Measurements from ENCODE around the gene IL1RL1.
A peak's percentile ranks its signal among the peaks of the same experiment; 100 is the strongest.

Gene IL1RL1

DNA sequence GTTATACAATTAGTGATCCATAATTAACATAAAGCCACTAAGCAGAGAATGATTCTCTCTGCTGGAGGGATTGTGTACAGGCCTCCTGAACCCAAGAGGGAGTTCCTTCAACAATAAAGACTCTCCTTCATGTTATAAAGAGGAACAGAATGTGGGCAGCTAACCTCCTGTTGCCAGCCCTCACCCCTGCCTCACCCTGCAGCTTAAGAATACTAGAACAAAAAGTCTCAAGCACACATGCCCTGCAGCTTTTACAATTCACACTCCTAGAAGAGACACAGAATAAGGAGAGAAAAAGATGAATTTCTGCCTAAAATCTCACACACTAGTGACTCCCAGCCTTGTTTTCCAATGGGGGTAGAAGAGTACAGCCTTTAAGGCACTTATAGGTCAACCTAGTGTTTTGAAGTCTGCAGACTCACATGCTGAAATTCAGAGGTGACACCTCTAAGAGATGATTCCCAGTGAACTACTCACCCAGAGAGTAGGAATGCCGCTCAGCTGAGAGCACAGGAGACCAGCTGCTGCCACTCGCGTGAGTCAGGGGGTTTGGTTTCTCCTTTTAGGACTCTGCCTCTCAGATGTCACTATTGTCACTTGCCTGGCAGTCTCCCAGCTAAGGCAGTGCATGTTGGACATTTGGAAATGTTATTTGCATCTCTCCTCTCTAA lies 32.5 kb upstream of the IL1RL1 start:
- no peak for DNase-seq (ENCODE audit: low read depth in 1 of 2, low spot score in 1 of 2)
- in situ Hi-C loops (cut with HindIII; ENCODE audit: low pct_unique_long_range_greater_than_20kb, low sequenced_read_pairs), result no loop called here
- no peak for TF ChIP-seq JUND (IDR thresholded peaks at IDR 0.05; ENCODE audit: low read depth)

DNA sequence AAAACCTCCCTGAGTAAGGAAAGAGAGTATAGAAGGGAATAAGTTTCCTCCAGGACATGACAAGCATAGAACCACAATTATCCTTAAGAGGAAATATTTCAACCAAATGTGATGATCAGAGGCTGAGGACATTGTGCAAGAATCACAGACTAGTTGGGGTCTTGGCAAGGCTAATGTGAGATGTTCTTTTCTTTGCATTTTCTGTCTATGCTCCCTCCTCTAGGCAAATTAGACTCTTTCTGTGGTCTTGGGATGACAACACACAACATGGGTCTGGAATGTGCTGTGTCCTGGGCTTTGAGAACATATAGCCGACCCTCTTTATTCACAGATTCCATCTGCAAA lies 32.0 kb upstream of the IL1RL1 start:
- TF ChIP-seq JUND (IDR thresholded peaks at IDR 0.05; ENCODE audit: low read depth), result no peak
- in situ Hi-C loops (cut with HindIII; ENCODE audit: low pct_unique_long_range_greater_than_20kb, low sequenced_read_pairs), result no loop called here
- no peak for DNase-seq (ENCODE audit: low read depth in 1 of 2, low spot score in 1 of 2)

DNA sequence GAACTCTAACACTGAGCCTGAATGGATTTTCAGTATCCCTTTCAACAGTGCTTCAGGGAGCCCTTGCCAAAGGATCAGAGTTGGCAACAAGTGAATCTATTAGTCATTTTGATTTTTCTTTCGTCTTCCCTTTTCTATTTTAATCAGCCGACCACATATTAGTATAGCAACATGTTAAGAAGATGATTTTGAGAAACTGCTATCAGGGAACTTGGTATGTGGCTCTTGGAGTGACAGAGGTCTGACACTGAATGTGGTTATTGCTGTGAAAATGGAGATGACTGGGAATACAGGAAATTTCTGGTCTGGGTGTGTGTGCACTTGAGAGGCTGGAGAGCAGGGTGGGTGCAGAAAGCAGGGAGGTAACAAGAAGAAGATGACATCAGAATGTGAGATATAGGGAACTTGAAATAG lies 28.7 kb upstream of the IL1RL1 start:
- no peak for DNase-seq (ENCODE audit: low read depth in 1 of 2, low spot score in 1 of 2)
- in situ Hi-C loops (cut with HindIII; ENCODE audit: low pct_unique_long_range_greater_than_20kb, low sequenced_read_pairs), result no loop called here
- no peak for TF ChIP-seq JUND (IDR thresholded peaks at IDR 0.05; ENCODE audit: low read depth)

DNA sequence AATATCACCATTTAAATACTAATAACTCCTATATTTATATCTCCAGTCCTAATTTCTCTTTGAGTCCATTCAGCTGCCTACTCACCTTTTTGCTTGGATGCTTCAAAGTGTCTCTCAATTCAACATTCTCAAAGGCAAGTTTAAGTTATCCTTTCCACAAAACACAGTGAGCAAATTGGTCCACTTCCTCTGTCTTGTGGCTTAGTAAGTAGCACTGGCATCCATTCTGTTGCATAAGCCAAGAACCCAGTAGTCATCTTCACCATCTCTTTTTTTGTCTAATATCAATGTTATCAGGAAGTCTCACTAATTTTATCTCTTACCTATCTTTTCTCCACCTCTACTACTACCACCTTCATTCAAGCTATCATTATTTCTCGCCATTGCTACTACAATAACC lies 27.4 kb upstream of the IL1RL1 start:
- in situ Hi-C loops (cut with HindIII; ENCODE audit: low pct_unique_long_range_greater_than_20kb, low sequenced_read_pairs), result no loop called here
- DNase-seq (ENCODE audit: low read depth in 1 of 2, low spot score in 1 of 2), result no peak
- no peak for TF ChIP-seq JUND (IDR thresholded peaks at IDR 0.05; ENCODE audit: low read depth)

DNA sequence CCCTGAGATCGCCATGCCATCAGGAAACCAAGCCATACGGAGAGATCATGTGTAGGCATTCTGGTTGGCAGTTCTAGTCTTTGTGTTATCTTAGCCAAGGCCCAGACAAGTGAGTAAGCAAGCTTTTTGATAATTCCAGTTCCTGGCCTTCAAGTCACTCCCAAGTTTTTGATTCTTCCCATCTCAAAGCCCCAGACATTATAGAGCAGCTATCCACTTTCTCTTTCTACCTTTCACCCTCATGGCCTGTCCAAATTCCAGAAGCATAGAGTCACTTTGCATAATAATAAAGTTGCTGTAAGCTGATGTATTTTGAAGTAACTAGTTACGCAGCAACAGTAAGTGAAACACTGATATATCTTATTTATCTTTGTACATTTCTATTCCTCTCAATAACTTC lies 26.8 kb upstream of the IL1RL1 start:
- TF ChIP-seq JUND (IDR thresholded peaks at IDR 0.05; ENCODE audit: low read depth), result no peak
- no peak for DNase-seq (ENCODE audit: low read depth in 1 of 2, low spot score in 1 of 2)
- in situ Hi-C loops (cut with HindIII; ENCODE audit: low pct_unique_long_range_greater_than_20kb, low sequenced_read_pairs), result no loop called here

DNA sequence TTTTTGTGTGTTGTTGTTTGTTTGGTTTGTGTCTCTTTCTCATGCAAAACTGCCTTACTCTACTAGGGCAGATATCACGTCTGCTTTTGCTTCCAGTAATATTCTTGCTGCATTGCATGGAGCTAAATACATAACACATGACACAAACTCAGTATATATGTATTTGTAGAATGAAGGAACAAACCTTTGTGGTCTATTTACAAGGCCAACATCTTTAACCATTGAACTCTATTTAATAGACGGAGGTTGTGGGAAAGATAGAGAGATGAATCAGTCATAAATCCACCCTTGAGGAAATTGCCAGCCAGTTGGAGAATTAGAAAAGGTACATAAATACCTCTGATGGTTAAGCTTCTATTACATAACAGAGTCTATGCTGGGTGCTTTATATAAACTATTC lies 26.0 kb upstream of the IL1RL1 start:
- in situ Hi-C loops (cut with HindIII; ENCODE audit: low pct_unique_long_range_greater_than_20kb, low sequenced_read_pairs), result no loop called here
- no peak for DNase-seq (ENCODE audit: low read depth in 1 of 2, low spot score in 1 of 2)
- no peak for TF ChIP-seq JUND (IDR thresholded peaks at IDR 0.05; ENCODE audit: low read depth)

DNA sequence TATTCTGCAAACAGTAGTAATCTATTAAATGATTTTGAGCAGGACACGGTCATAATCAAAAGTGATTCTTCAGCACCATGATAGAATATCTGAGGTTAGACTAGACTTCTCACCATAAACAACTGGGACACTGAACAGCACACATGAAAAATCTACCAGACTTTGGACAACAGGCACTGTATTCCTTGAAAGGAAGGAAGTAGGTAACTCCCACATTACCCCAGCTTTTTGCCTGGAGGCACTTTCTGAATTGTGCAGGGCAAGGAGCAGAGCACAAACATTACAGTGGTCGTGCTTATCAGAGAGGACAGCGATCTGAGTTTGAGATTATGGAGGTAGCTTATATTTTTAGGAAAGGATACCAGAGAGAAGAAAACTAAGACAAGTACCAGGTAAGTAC lies 25.3 kb upstream of the IL1RL1 start:
- TF ChIP-seq JUND (IDR thresholded peaks at IDR 0.05; ENCODE audit: low read depth), result no peak
- in situ Hi-C loops (cut with HindIII; ENCODE audit: low pct_unique_long_range_greater_than_20kb, low sequenced_read_pairs), result no loop called here
- no peak for DNase-seq (ENCODE audit: low read depth in 1 of 2, low spot score in 1 of 2)

DNA sequence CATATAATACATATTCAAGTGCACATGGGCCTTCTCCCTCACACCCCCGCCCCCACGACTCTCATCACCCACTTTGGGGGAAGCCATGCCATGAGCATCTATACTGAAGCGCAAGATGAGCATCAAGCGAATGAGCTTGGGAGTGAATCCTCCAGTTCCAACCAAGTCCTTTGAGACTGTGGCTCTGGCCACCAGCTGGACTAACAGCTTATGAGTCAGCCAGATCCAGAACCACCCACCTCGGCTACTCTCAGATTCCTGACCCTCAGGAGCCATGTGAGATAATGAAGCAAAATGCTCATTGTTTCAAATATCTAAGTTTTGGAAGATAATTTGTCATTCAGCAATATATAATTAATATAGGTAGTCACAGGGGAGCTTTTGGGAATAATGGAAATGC lies 22.2 kb upstream of the IL1RL1 start:
- in situ Hi-C loops (cut with HindIII; ENCODE audit: low pct_unique_long_range_greater_than_20kb, low sequenced_read_pairs), result no loop called here
- TF ChIP-seq JUND (IDR thresholded peaks at IDR 0.05; ENCODE audit: low read depth), result no peak

DNA sequence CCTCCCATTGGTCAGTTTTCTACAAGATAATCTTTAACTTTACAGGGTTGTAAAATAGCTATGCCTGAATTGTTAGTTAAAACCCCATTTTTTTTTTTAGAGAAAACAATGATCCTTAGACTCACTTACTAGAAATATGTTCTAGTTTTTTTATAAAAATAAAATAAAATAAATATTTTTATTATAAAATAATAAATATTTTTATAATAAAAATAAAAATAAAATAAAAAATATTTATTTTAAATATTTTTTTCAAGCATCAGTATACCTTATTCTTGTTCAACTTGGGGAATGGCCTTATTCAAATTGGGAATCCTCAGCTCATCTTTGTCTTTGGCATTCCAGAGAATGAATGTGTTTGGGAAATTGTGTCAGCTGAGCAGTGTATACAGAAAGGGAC lies 20.8 kb upstream of the IL1RL1 start:
- TF ChIP-seq JUND (IDR thresholded peaks at IDR 0.05; ENCODE audit: low read depth), result no peak
- no peak for DNase-seq (ENCODE audit: low read depth in 1 of 2, low spot score in 1 of 2)
- in situ Hi-C loops (cut with HindIII; ENCODE audit: low pct_unique_long_range_greater_than_20kb, low sequenced_read_pairs), result no loop called here

More for the DNA sequence above, 22.2 kb upstream of the IL1RL1 start:
- no peak for DNase-seq (ENCODE audit: low read depth in 1 of 2, low spot score in 1 of 2)

DNA sequence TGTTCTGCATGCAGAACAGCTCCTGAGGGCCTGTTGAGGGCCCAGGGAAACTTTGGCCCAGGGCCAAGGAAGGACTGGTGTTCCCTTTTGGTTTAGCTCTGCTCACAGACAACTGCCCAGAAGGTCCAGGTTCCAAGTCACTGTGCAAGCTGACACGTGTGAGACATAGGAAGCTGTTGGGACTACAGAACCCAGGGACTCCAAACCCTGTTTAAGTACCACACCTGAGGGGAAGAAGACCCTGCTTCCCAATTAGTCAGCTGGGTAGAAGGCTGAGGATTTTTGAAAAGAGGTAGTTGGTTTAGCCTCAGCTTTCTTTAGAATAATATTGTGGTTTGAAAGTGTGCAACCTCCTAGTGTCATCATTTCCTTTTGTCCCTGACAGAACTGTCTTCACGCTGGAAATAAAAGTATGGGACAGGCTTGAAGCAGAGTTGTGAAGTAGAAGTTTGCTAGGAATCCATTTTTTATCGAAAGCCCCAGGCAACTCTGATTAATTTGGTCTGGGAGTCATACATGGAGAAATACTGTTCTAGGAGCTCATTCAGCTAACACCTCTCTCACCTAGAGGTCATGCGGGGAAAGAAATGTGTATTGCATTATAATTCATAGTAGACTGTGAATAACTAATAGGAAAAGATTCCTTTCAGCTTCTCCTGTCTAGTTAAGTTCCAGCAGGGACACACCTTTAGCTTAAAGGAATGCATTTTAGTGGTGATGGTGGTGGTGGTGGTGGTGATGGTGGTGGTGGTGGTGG lies 19.9 kb upstream of the IL1RL1 start:
- peak in 1 of 2 experiments; percentile 5 for DNase-seq (ENCODE audit: low read depth in 1 of 2, low spot score in 1 of 2)

DNA sequence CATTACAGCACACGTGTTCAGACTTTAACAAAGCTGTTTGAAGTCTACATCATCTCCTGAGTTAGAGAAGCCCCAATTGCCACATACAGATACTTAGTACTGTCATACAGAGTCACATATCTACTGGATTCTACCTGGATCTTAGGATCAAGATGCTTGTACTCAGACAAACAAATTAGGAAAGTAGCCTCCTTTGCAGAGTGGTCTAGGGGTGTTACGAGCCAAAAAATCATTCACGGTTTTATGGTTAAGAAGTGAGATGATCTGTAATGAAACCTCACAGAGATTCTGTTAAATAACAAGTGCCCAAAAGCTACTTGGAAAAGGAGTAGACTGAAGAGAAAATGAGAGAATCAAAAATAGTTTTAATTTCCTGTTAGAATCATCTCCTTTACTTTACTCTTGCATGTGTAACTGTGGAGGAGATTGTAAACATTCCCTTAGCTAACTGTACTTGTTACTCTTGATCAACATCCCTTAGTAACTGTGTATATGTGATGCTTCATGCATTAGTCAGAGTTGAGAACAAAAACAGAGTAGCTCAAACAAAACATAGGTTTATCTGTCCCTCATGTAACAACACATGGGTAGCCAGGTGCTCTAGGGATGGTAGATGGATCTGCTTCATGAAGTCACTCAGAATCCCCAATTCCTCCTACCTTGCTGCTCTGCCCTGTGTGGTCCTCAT lies 16.4 kb upstream of the IL1RL1 start:
- in situ Hi-C loops (cut with HindIII; ENCODE audit: low pct_unique_long_range_greater_than_20kb, low sequenced_read_pairs), result no loop called here
- no peak for DNase-seq (ENCODE audit: low read depth in 1 of 2, low spot score in 1 of 2)
- no peak for TF ChIP-seq JUND (IDR thresholded peaks at IDR 0.05; ENCODE audit: low read depth)

More for the DNA sequence above, 19.9 kb upstream of the IL1RL1 start:
- in situ Hi-C loops (cut with HindIII; ENCODE audit: low pct_unique_long_range_greater_than_20kb, low sequenced_read_pairs), result no loop called here
- no peak for TF ChIP-seq JUND (IDR thresholded peaks at IDR 0.05; ENCODE audit: low read depth)

DNA sequence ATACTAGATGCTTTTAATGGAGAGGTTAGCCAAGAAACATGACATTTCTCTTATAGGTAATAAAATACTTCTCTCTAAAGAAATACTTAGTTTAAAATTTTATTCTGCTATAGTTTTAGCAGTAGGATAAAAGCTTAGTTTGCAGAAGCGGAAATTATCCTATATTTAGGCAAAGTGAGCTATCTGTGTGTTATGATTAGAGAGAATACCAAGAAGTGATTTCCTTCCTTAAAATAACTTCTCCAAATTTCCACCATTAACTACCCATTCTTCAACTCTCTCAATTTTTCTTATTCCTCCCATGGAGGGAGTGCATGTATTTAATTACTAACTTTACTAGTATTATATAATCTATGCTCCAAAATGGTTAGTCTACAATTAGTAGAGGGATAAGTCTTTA lies 15.8 kb upstream of the IL1RL1 start:
- DNase-seq (ENCODE audit: low read depth in 1 of 2, low spot score in 1 of 2), result no peak
- no peak for TF ChIP-seq JUND (IDR thresholded peaks at IDR 0.05; ENCODE audit: low read depth)
- in situ Hi-C loops (cut with HindIII; ENCODE audit: low pct_unique_long_range_greater_than_20kb, low sequenced_read_pairs), result no loop called here

DNA sequence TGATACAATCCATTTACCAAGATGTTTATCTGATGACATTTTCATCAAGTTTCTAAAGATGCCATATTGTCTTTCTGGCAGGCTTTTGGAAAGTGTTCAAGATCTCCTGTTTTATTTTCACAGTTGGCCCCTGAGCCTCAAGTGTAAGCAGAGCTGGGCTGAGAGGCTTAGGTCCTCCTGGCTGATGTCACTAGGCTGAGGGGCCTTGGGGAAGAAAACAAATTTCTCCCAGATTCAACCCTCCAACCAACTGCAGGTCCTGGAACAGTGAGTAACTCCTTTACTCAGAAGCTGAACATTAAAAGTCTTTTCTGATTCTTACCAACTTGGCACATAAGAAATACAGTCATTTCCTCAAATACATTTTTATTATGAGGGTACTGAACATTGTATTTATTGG lies 14.9 kb upstream of the IL1RL1 start:
- in situ Hi-C loops (cut with HindIII; ENCODE audit: low pct_unique_long_range_greater_than_20kb, low sequenced_read_pairs), result no loop called here
- no peak for DNase-seq (ENCODE audit: low read depth in 1 of 2, low spot score in 1 of 2)
- TF ChIP-seq JUND (IDR thresholded peaks at IDR 0.05; ENCODE audit: low read depth), result no peak
